HepG2 (cell line): ENCODE data around the gene MOB3C. TPM values are rescaled to one million over a fixed set of nuclear protein-coding genes. Genes with fewer than 3 reads are reported as not detected.

Source experiments
- IRF2 ChIP-seq: IDR thresholded peaks from 2 replicates; pipeline ENCODE4 v1.6.1; 2018; ENCODE audit warnings: missing genetic modification reagents, missing compliant biosample characterization
- MXD1 ChIP-seq: sonication (generic); formaldehyde crosslinking; IDR thresholded peaks from 2 replicates; pipeline ENCODE4 v1.4.0; 2020; ENCODE audit warnings: mild to moderate bottlenecking, missing genetic modification reagents
- NFRKB ChIP-seq: fragments of 450-650 bp; IDR thresholded peaks from 2 replicates; pipeline ENCODE4 v1.6.1; 2017
- RBFOX2 ChIP-seq: fragments of 200-400 bp; formaldehyde crosslinking; IDR thresholded peaks from 2 replicates; pipeline ENCODE4 v1.6.1; 2017; ENCODE audit warnings: low read depth, mild to moderate bottlenecking, low read length
- SMAD3 ChIP-seq: sonication (generic); formaldehyde crosslinking; IDR thresholded peaks from 2 replicates; pipeline ENCODE4 v1.4.0; 2020; ENCODE audit warnings: missing genetic modification reagents
- SNAPC4 ChIP-seq: sonication (generic); formaldehyde crosslinking; IDR thresholded peaks from 2 replicates; pipeline ENCODE4 v1.4.0; 2020; ENCODE audit warnings: mild to moderate bottlenecking, missing genetic modification reagents
- SP140L ChIP-seq: sonication (generic); formaldehyde crosslinking; IDR thresholded peaks from 2 replicates; pipeline ENCODE4 v1.4.0; 2020; ENCODE audit warnings: missing genetic modification reagents, borderline replicate concordance
- SRF ChIP-seq: IDR thresholded peaks from 2 replicates; pipeline ENCODE4 v1.6.1; 2011; ENCODE audit warnings: mild to moderate bottlenecking, low read depth, low read length, moderate library complexity
- ZBTB8A ChIP-seq: sonication (generic); formaldehyde crosslinking; IDR thresholded peaks from 2 replicates; pipeline ENCODE4 v1.4.0; 2020; ENCODE audit warnings: mild to moderate bottlenecking, low read depth, missing genetic modification reagents, borderline replicate concordance
- ZMAT5 ChIP-seq: sonication (generic); formaldehyde crosslinking; IDR thresholded peaks from 2 replicates; pipeline ENCODE4 v1.5.0; 2020; ENCODE audit warnings: mild to moderate bottlenecking, low read depth, missing genetic modification reagents, borderline replicate concordance
- ZNF143 ChIP-seq: sonication (generic); formaldehyde crosslinking; IDR thresholded peaks from 2 replicates; pipeline ENCODE4 v1.4.0; 2020; ENCODE audit warnings: missing genetic modification reagents
- ZNF407 ChIP-seq: sonication (generic); formaldehyde crosslinking; IDR thresholded peaks from one replicate; pipeline ENCODE4 v1.5.1; 2020; ENCODE audit warnings: mild to moderate bottlenecking, missing genetic modification reagents; ENCODE audit errors: not compliant biosample characterization
- ZNF839 ChIP-seq: sonication (generic); formaldehyde crosslinking; IDR thresholded peaks from 2 replicates; pipeline ENCODE4 v1.4.0; 2020; ENCODE audit warnings: missing genetic modification reagents, mild to moderate bottlenecking, borderline replicate concordance
- ZNF841 ChIP-seq: sonication (generic); formaldehyde crosslinking; IDR thresholded peaks from 2 replicates; pipeline ENCODE4 v1.8.1; 2023; ENCODE audit warnings: missing genetic modification reagents, borderline replicate concordance
- polyA plus RNA-seq, 8 experiments: library from polyadenylated mRNA; depleted of rRNA in 3 of 8; stranded (reverse) in 7 of 8; unstranded in 1 of 8; fragments of >200 nt; fragmentation: Illumina TruSeq in 4 of 8; extraction: Trizol in 4 of 8; gene quantifications; 2 replicates each; pipeline versions ENCODE4 v1.2.1 to v1.2.3, GENCODE V29; 2011 to 2016; ENCODE audit warnings: low read depth in 4 of 8, missing spikeins in 1 of 8, mixed read lengths in 1 of 8; ENCODE audit not compliant: insufficient read depth in 1 of 8
- total RNA-seq, 5 experiments: library from RNA; depleted of rRNA; stranded (reverse); fragments of >200 nt; fragmentation: Illumina TruSeq; extraction: Trizol; gene quantifications; 2 replicates each; pipeline ENCODE4 v1.2.3, GENCODE V29; 2016; ENCODE audit warnings: low read depth in 1 of 5

The MOB3C gene
- total and polyA plus RNA-seq, 2 of the 13 experiments (the other 11 are each of a cell fraction or from before 2014, with no cell fraction given) = 3.5 to 4.1 TPM

GRCh38 chr1:46616277-46617107, at the start of gene MOB3C (continued):
- TF ChIP-seq SNAPC4 (no peak), RBFOX2 (peak; percentile 68), ZBTB8A (CRISPR knock-in tag) (no peak), ZMAT5 (no peak), NFRKB (no peak), SRF (peak; percentile 94), IRF2 (CRISPR knock-in tag) (peak; percentile 61; the same call in 1 of the 2 replicates), ZNF841 (CRISPR knock-in tag) (no peak), ZNF143 (CRISPR knock-in tag) (no peak), ZNF407 (CRISPR knock-in tag) (no peak), MXD1 (CRISPR knock-in tag) (peak; percentile 56; the same call in 1 of the 2 replicates), SP140L (no peak), SMAD3 (no peak), ZNF839 (CRISPR knock-in tag) (no peak)
